Tibial nerve (tissue), 3 donors: Measurements from ENCODE around the gene C13orf46.

ENCODE experiments used
- POLR2A ChIP-seq, 2 donors: fragments of 450-650 bp; IDR thresholded peaks; one replicate each; pipeline ENCODE4 v1.6.1; 2017; ENCODE audit warnings: antibody characterized with exemption in 2 of 2, mild to moderate bottlenecking in 2 of 2, moderate library complexity in 2 of 2
- TF ChIP-seq, protein P1 (sequence below), 5 experiments: fragments of 200-600 bp in 3 of 5; fragments of 450-650 bp in 2 of 5; sonication (generic) in 3 of 5; IDR thresholded peaks; one replicate each; pipeline ENCODE4 v1.5.1; 2016 to 2019; ENCODE audit warnings: antibody characterized with exemption in 5 of 5, mild to moderate bottlenecking in 3 of 5, moderate library complexity in 2 of 5

GRCh38 chr13:113958373-113958772 is 15.5 kb downstream of the C13orf46 start:
- TF ChIP-seq, protein P1, sequence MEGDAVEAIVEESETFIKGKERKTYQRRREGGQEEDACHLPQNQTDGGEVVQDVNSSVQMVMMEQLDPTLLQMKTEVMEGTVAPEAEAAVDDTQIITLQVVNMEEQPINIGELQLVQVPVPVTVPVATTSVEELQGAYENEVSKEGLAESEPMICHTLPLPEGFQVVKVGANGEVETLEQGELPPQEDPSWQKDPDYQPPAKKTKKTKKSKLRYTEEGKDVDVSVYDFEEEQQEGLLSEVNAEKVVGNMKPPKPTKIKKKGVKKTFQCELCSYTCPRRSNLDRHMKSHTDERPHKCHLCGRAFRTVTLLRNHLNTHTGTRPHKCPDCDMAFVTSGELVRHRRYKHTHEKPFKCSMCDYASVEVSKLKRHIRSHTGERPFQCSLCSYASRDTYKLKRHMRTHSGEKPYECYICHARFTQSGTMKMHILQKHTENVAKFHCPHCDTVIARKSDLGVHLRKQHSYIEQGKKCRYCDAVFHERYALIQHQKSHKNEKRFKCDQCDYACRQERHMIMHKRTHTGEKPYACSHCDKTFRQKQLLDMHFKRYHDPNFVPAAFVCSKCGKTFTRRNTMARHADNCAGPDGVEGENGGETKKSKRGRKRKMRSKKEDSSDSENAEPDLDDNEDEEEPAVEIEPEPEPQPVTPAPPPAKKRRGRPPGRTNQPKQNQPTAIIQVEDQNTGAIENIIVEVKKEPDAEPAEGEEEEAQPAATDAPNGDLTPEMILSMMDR (IDR thresholded peaks at IDR 0.05): no peak
- TF ChIP-seq POLR2A (IDR thresholded peaks at IDR 0.05): no peak
